KMS-11 (cell line): ENCODE data around the gene MPZL1.

ENCODE experiments used
- H2AFZ ChIP-seq: fragments of 200-600 bp; sonication (generic); 2 replicates; pipeline ENCODE4 v1.6.1; 2016; ENCODE audit warnings: antibody characterized with exemption, mixed run types, low read depth
- H3K27ac ChIP-seq: fragments of 200-600 bp; sonication (generic); 2 replicates; pipeline ENCODE4 v1.6.1; 2016; ENCODE audit warnings: mild to moderate bottlenecking, mixed run types
- H3K27me3 ChIP-seq: fragments of 200-600 bp; sonication (generic); 2 replicates; pipeline ENCODE4 v1.6.1; 2017; ENCODE audit warnings: mild to moderate bottlenecking, low read depth, mixed run types, moderate library complexity; ENCODE audit not compliant: insufficient read depth
- H3K36me3 ChIP-seq: fragments of 200-600 bp; sonication (generic); 2 replicates; pipeline ENCODE4 v1.6.1; 2017; ENCODE audit warnings: mild to moderate bottlenecking, mixed run types; ENCODE audit not compliant: insufficient read depth
- H3K4me1 ChIP-seq: fragments of 200-600 bp; sonication (generic); 2 replicates; pipeline ENCODE4 v1.6.1; 2016; ENCODE audit warnings: mild to moderate bottlenecking, low read depth, mixed run types; ENCODE audit not compliant: poor library complexity, severe bottlenecking
- H3K4me2 ChIP-seq: fragments of 200-600 bp; sonication (generic); 2 replicates; pipeline ENCODE4 v1.7.0; 2016; ENCODE audit warnings: mild to moderate bottlenecking, mixed run types
- H3K4me3 ChIP-seq: fragments of 200-600 bp; sonication (generic); IDR thresholded peaks from 2 replicates; pipeline ENCODE4 v1.6.1; 2017; ENCODE audit warnings: low read depth, low read length, mixed read lengths; ENCODE audit not compliant: insufficient read depth
- H3K79me2 ChIP-seq: fragments of 200-600 bp; sonication (generic); 2 replicates; pipeline ENCODE4 v1.6.1; 2016; ENCODE audit warnings: low read depth, mixed run types; ENCODE audit not compliant: insufficient read depth
- H3K9ac ChIP-seq: fragments of 200-600 bp; sonication (generic); 2 replicates; pipeline ENCODE4 v1.6.1; 2016; ENCODE audit warnings: mild to moderate bottlenecking, mixed run types
- H4K20me1 ChIP-seq: fragments of 200-600 bp; sonication (generic); 2 replicates; pipeline ENCODE4 v1.6.1; 2016; ENCODE audit warnings: mild to moderate bottlenecking, mixed run types; ENCODE audit not compliant: insufficient read depth
- CTCF ChIP-seq: fragments of 200-600 bp; sonication (generic); conservative IDR thresholded peaks from 2 replicates; pipeline ENCODE4 v1.6.1; 2017; ENCODE audit warnings: low read depth, mild to moderate bottlenecking, antibody characterized with exemption, low read length, moderate library complexity, mixed read lengths

MPZL1 gene

DNA sequence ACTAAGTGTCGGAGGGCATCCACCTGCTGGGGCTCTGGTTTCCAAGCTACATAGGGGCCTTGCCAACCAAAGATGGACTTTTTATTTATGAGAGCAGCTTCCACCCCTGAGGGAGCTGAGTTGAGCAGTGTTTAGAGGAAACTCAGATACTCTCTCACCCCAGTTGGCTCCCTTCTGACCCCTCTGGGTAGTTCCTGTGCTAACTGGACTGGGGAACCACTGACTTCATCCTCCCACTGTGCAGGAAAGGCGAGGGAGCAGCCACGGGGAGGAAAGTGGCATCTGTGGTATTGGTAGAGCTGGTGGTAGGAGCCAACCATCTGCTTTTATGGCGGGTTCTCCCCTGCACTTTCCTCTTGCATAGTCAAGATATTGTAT, 70.4 kb downstream of the MPZL1 start:
- no peak overlapping the region for H3K27ac ChIP-seq

GRCh38 chr1:167794043-167794442, 72.3 kb downstream of the MPZL1 start:
- Histone ChIP-seq H4K20me1 (no peaks in the 10 kb centered on the region), H3K27ac (no peak overlapping the region), H3K27me3 (no peaks in the 10 kb centered on the region), H3K4me3 (no peak overlapping the region), H3K4me2 (no peak overlapping the region), H2AFZ (no peak overlapping the region), H3K36me3 (no peaks in the 10 kb centered on the region), H3K79me2 (no peaks in the 10 kb centered on the region), H3K4me1 (no peaks in the 10 kb centered on the region), H3K9ac (no peak overlapping the region)
- TF ChIP-seq CTCF, result no peak

More for the DNA sequence above, 70.4 kb downstream of the MPZL1 start:
- H3K36me3 ChIP-seq, result no peaks in the 10 kb centered on the region; the same call in 1 of the 2 replicates
- H3K79me2 ChIP-seq, result no peaks in the 10 kb centered on the region
- no peaks in the 10 kb centered on the region for H3K27me3 ChIP-seq
- H3K4me2 ChIP-seq, result no peak overlapping the region
- no peak overlapping the region for H2AFZ ChIP-seq
- H4K20me1 ChIP-seq, result no peaks in the 10 kb centered on the region
- H3K9ac ChIP-seq, result no peak overlapping the region
- H3K4me3 ChIP-seq, result no peak overlapping the region
- H3K4me1 ChIP-seq, result no peaks in the 10 kb centered on the region
- no peak for TF ChIP-seq CTCF

GRCh38 chr1:167795810-167796740, 74.3 kb downstream of the MPZL1 start:
- H3K4me1 ChIP-seq, result no peaks in the 10 kb centered on the region
- no peak overlapping the region for H3K9ac ChIP-seq
- TF ChIP-seq CTCF, result no peak
- H3K27ac ChIP-seq, result no peak overlapping the region
- no peak overlapping the region for H2AFZ ChIP-seq
- H3K4me2 ChIP-seq, result no peak overlapping the region
- H3K27me3 ChIP-seq, result no peaks in the 10 kb centered on the region
- no peaks in the 10 kb centered on the region for H4K20me1 ChIP-seq
- no peaks in the 10 kb centered on the region for H3K79me2 ChIP-seq
- no peaks in the 10 kb centered on the region for H3K36me3 ChIP-seq
- H3K4me3 ChIP-seq, result no peak overlapping the region

GRCh38 chr1:167797015-167797414, 75.2 kb downstream of the MPZL1 start:
- TF ChIP-seq CTCF, result no peak
- H3K27ac ChIP-seq, result no peak overlapping the region
- H3K4me2 ChIP-seq, result no peak overlapping the region
- H2AFZ ChIP-seq, result no peak overlapping the region
- no peaks in the 10 kb centered on the region for H3K79me2 ChIP-seq
- H4K20me1 ChIP-seq, result no peaks in the 10 kb centered on the region
- no peak overlapping the region for H3K9ac ChIP-seq
- no peaks in the 10 kb centered on the region for H3K27me3 ChIP-seq
- H3K36me3 ChIP-seq, result no peaks in the 10 kb centered on the region
- H3K4me1 ChIP-seq, result no peaks in the 10 kb centered on the region
- no peak overlapping the region for H3K4me3 ChIP-seq
